ENCODE results near the gene TRABD2A.
"Not testable (repeated sequence)": the region's sequence is repeated elsewhere in the genome, so short reads cannot be mapped to it uniquely, and the experiment has no call there.

The TRABD2A gene, protein sequence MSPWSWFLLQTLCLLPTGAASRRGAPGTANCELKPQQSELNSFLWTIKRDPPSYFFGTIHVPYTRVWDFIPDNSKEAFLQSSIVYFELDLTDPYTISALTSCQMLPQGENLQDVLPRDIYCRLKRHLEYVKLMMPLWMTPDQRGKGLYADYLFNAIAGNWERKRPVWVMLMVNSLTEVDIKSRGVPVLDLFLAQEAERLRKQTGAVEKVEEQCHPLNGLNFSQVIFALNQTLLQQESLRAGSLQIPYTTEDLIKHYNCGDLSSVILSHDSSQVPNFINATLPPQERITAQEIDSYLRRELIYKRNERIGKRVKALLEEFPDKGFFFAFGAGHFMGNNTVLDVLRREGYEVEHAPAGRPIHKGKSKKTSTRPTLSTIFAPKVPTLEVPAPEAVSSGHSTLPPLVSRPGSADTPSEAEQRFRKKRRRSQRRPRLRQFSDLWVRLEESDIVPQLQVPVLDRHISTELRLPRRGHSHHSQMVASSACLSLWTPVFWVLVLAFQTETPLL

GRCh38 chr2:84880645-84881521 is at the start of gene TRABD2A:
TSS of gene TRABD2A (minus strand) at chr2:84881084. CDS start at chr2:84881039, 45 bp downstream.
- Histone ChIP-seq H3K36me3 (ENCODE audit: control insufficient read depth, insufficient read depth, low read length) (no peaks in the 10 kb centered on the region), H3K4me3 (ENCODE audit: low read length) (peak within 1 kb of the TSS; percentile 78), H3K27me3 (ENCODE audit: control insufficient read depth, insufficient read depth, low read length) (peaks cover 8% of the 10 kb centered on the region), H3K9ac (ENCODE audit: low read length) (peak within 1 kb of the TSS; percentile 0), H3K27ac (ENCODE audit: low read depth, low read length) (no peak within 1 kb of the TSS), H3K4me1 (ENCODE audit: control insufficient read depth, insufficient read depth, low read length) (peaks cover 9% of the 10 kb centered on the region)

- Histone ChIP-seq H3K27me3 (ENCODE audit: control insufficient read depth, insufficient read depth, low read length) (no peaks in the 10 kb centered on the region), H3K27ac (ENCODE audit: low read depth, low read length) (no peak overlapping the region), H3K36me3 (ENCODE audit: control insufficient read depth, insufficient read depth, low read length) (no peaks in the 10 kb centered on the region), H3K9ac (ENCODE audit: low read length) (no peak overlapping the region), H3K4me1 (ENCODE audit: control insufficient read depth, insufficient read depth, low read length) (peaks cover 3% of the 10 kb centered on the region), H3K4me3 (ENCODE audit: low read length) (no peak overlapping the region)
Observed at GRCh38 chr2:84927275-84927627, 46.4 kb upstream of the TRABD2A start.

DNA sequence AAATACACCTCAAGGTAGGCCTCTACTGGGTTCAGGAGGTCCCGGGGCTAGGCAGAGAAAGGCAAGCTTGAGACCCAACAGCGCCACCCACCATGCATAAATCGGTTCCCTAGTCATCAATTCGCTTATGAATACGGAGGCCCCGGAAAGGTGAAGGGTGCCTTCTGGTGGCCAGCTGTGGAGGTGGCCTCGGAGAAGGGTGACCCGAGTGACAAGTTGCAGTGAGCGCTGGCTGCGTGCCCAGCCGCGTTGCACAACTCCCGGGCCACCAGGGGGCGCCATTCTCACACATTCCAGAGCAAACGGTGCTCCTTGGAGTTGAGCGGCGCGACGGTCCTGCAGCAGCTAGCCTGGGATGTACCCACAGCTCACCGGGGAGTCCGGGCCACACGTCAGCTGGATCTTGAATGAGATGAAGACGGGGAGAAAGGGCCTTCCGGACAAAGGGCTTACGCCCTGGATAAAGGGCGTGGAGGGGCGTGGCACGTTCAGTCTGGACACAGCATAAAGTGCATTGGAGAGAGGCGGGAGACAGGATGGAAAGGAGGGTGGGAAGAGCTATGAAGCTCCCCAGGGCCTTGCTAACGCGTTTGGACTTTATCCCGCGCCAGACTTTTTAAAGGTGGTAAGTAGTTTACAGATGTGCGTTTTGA is 45.0 kb upstream of the TRABD2A start:
- H3K4me3 ChIP-seq (ENCODE audit: low read length), result peak overlapping the region; percentile 69
- H3K27me3 ChIP-seq (ENCODE audit: control insufficient read depth, insufficient read depth, low read length), result no peaks in the 10 kb centered on the region
- no peak overlapping the region for H3K9ac ChIP-seq (ENCODE audit: low read length)
- H3K36me3 ChIP-seq (ENCODE audit: control insufficient read depth, insufficient read depth, low read length), result no peaks in the 10 kb centered on the region
- H3K4me1 ChIP-seq (ENCODE audit: control insufficient read depth, insufficient read depth, low read length), result peaks cover 3% of the 10 kb centered on the region
- H3K27ac ChIP-seq (ENCODE audit: low read depth, low read length), result no peak overlapping the region

GRCh38 chr2:84925336-84925723 is 44.4 kb upstream of the TRABD2A start:
- Histone ChIP-seq H3K9ac (ENCODE audit: low read length) (no peak overlapping the region), H3K4me3 (ENCODE audit: low read length) (peak overlapping the region; percentile 4), H3K4me1 (ENCODE audit: control insufficient read depth, insufficient read depth, low read length) (peaks cover 5% of the 10 kb centered on the region), H3K36me3 (ENCODE audit: control insufficient read depth, insufficient read depth, low read length) (no peaks in the 10 kb centered on the region), H3K27ac (ENCODE audit: low read depth, low read length) (no peak overlapping the region), H3K27me3 (ENCODE audit: control insufficient read depth, insufficient read depth, low read length) (no peaks in the 10 kb centered on the region)

DNA sequence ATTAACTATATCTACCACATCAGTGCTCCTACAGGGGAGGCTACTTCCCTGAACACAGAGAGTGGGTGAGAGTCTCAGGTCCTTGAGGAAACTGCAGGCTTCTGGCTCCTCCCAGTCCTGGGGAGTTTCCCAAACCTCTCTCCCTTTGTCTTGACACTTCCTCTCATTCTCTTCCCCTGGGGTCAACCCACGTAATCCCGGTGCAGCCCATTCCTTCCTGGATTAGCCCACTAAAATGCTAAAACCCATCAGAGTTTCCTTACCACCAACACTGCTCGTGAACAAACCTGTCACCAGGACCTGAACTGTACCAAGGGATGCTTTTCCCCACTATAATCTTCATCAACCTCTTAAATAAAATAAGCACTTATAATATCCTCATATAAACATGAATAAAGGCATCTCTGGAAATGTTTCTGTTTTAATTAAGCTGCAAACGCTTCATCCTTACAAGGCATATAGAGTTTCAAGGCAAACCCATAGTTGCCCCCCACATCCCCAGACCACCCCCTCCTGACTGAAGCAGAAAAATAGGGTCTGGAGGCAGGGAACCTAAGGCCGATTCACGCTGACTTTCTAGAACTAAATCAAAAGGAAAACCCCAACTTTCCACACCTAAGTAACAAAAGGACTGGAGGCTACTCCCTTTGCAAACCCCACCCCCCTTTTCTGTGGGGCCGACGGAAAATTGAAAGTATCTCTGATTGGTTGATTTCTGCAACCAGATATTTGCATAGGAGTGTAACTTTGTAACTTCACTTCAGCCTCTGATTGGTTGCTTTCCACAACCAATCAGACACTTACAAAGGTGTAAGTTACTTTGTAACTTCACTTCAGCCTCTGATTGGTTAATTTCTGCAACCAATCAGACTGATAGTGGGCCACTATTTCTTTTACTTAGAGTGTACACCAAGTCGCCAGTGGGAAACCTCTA is 43.6 kb upstream of the TRABD2A start:
- no peak overlapping the region for H3K27ac ChIP-seq (ENCODE audit: low read depth, low read length)
- no peak overlapping the region for H3K9ac ChIP-seq (ENCODE audit: low read length)
- no peaks in the 10 kb centered on the region for H3K27me3 ChIP-seq (ENCODE audit: control insufficient read depth, insufficient read depth, low read length)
- peaks cover 7% of the 10 kb centered on the region for H3K4me1 ChIP-seq (ENCODE audit: control insufficient read depth, insufficient read depth, low read length)
- no peaks in the 10 kb centered on the region for H3K36me3 ChIP-seq (ENCODE audit: control insufficient read depth, insufficient read depth, low read length)
- H3K4me3 ChIP-seq (ENCODE audit: low read length), result no peak overlapping the region

DNA sequence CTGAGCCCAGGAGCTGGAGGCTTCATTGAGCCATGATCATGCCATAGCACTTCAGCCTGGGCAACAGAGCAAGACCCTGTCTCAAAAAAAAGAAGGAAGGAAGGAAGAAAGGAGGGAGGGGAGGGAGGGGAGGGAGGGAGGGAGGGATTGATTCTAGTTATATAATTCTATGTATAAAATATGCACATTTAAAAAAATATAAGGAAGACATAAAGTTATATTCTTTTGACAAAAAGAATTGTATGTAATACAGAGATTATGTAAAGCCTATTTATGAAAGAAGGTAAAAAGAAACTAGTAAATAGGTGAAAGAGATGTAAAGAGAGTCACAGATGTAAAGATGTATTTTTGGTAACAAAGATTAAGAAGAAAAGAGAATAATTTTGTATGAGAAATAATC is 42.1 kb upstream of the TRABD2A start:
- Histone ChIP-seq H3K9ac (ENCODE audit: low read length) (no peak overlapping the region), H3K27me3 (ENCODE audit: control insufficient read depth, insufficient read depth, low read length) (no peaks in the 10 kb centered on the region), H3K36me3 (ENCODE audit: control insufficient read depth, insufficient read depth, low read length) (no peaks in the 10 kb centered on the region), H3K4me3 (ENCODE audit: low read length) (no peak overlapping the region), H3K4me1 (ENCODE audit: control insufficient read depth, insufficient read depth, low read length) (peaks cover 7% of the 10 kb centered on the region), H3K27ac (ENCODE audit: low read depth, low read length) (no peak overlapping the region)

GRCh38 chr2:84919885-84920580 is 39.1 kb upstream of the TRABD2A start:
- H3K4me1 ChIP-seq (ENCODE audit: control insufficient read depth, insufficient read depth, low read length), result peaks cover 4% of the 10 kb centered on the region
- no peak overlapping the region for H3K9ac ChIP-seq (ENCODE audit: low read length)
- no peaks in the 10 kb centered on the region for H3K27me3 ChIP-seq (ENCODE audit: control insufficient read depth, insufficient read depth, low read length)
- peak overlapping the region; percentile 72 for H3K27ac ChIP-seq (ENCODE audit: low read depth, low read length)
- no peaks in the 10 kb centered on the region for H3K36me3 ChIP-seq (ENCODE audit: control insufficient read depth, insufficient read depth, low read length)
- H3K4me3 ChIP-seq (ENCODE audit: low read length), result peak overlapping the region; percentile 20

DNA sequence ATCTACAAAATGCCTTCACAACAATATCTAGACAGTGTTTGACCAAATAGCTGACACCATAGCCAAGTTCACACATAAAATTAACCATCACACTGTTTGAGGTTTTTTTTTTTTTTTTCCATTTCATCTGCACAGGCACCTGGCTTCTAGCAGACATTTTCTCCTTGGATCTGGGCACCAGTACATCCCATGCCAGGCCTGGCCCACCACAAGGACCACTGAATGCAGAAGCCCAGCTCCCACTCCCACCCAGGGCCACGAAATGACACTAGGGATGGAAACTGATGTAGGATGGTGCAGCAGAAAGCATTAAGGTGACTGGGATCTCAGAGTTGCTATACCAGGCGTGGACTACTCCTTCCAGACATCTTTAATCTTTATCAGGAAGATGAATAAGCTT is 37.5 kb upstream of the TRABD2A start:
- no peak overlapping the region for H3K27ac ChIP-seq (ENCODE audit: low read depth, low read length)
- no peak overlapping the region for H3K4me3 ChIP-seq (ENCODE audit: low read length)
- no peak overlapping the region for H3K9ac ChIP-seq (ENCODE audit: low read length)
- H3K36me3 ChIP-seq (ENCODE audit: control insufficient read depth, insufficient read depth, low read length), result no peaks in the 10 kb centered on the region
- H3K4me1 ChIP-seq (ENCODE audit: control insufficient read depth, insufficient read depth, low read length), result peaks cover 4% of the 10 kb centered on the region
- no peaks in the 10 kb centered on the region for H3K27me3 ChIP-seq (ENCODE audit: control insufficient read depth, insufficient read depth, low read length)

GRCh38 chr2:84917821-84918220 is 36.9 kb upstream of the TRABD2A start:
- H3K9ac ChIP-seq (ENCODE audit: low read length); H3K4me1 ChIP-seq (ENCODE audit: control insufficient read depth, insufficient read depth, low read length); H3K36me3 ChIP-seq (ENCODE audit: control insufficient read depth, insufficient read depth, low read length); H3K27me3 ChIP-seq (ENCODE audit: control insufficient read depth, insufficient read depth, low read length); H3K27ac ChIP-seq (ENCODE audit: low read depth, low read length); H3K4me3 ChIP-seq (ENCODE audit: low read length): not testable (repeated sequence)

GRCh38 chr2:84915675-84916074 is 34.8 kb upstream of the TRABD2A start:
- H3K27me3 ChIP-seq (ENCODE audit: control insufficient read depth, insufficient read depth, low read length); H3K4me1 ChIP-seq (ENCODE audit: control insufficient read depth, insufficient read depth, low read length); H3K36me3 ChIP-seq (ENCODE audit: control insufficient read depth, insufficient read depth, low read length); H3K9ac ChIP-seq (ENCODE audit: low read length); H3K4me3 ChIP-seq (ENCODE audit: low read length); H3K27ac ChIP-seq (ENCODE audit: low read depth, low read length): not testable (repeated sequence)

DNA sequence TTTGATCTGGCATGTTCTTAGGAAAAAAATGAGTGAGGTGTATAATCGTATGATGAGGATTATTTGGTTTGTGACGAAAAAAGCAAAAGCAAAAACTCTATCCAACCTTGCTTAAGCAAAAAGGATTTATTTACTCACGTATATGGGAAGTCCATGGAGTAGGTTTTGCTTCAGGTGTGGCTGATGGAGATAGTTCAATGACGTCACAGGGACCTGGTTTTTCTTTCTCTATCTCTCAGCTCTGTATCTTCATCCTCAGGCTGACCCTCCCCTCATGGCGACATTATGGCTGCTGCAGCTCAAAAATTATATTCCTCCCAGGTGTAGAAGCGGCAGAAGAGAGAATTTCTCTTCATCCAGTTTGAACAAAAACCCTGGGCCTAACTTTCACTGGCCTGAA is 33.5 kb upstream of the TRABD2A start:
- H3K27ac ChIP-seq (ENCODE audit: low read depth, low read length), result no peak overlapping the region
- no peaks in the 10 kb centered on the region for H3K4me1 ChIP-seq (ENCODE audit: control insufficient read depth, insufficient read depth, low read length)
- H3K36me3 ChIP-seq (ENCODE audit: control insufficient read depth, insufficient read depth, low read length), result no peaks in the 10 kb centered on the region

More for the DNA sequence above, 33.5 kb upstream of the TRABD2A start:
- Histone ChIP-seq H3K27me3 (ENCODE audit: control insufficient read depth, insufficient read depth, low read length) (no peaks in the 10 kb centered on the region), H3K9ac (ENCODE audit: low read length) (no peak overlapping the region), H3K4me3 (ENCODE audit: low read length) (no peak overlapping the region)
